Calu3 (cell line): ENCODE data around the gene L3MBTL3. TPM values are rescaled to one million over a fixed set of nuclear protein-coding genes. Genes with fewer than 3 reads are reported as not detected.

ENCODE experiments used
- BruUV-seq: library from RNA; stranded (reverse); fragments of 400-500 nt; replicated peaks from 2 replicates; lab custom pipeline; 2021; lab: Mats Ljungman, UMichigan
- CTCF ChIA-PET: fragments of 300-600 bp; sonication (Branson Sonifier 250); formaldehyde crosslinking; loops from one replicate; lab custom pipeline; 2022; ENCODE audit warnings: antibody characterized with exemption; lab: Charles Lee
- DNase-seq: peaks from one replicate; pipeline ENCODE4 v3.0.0; 2022
- H3K27ac Mint-ChIP-seq: one replicate; pipeline ENCODE4 v1.8.0; 2022; ENCODE audit warnings: mixed read lengths; ENCODE audit not compliant: unreplicated experiment
- H3K27me3 Mint-ChIP-seq: one replicate; pipeline ENCODE4 v1.8.0; 2022; ENCODE audit warnings: mixed read lengths; ENCODE audit not compliant: unreplicated experiment
- H3K36me3 Mint-ChIP-seq: one replicate; pipeline ENCODE4 v1.8.0; 2022; ENCODE audit warnings: mild to moderate bottlenecking, moderate library complexity, mixed read lengths; ENCODE audit not compliant: insufficient read depth, unreplicated experiment
- H3K4me1 Mint-ChIP-seq: one replicate; pipeline ENCODE4 v1.8.0; 2022; ENCODE audit warnings: mild to moderate bottlenecking, low read depth, mixed read lengths; ENCODE audit not compliant: unreplicated experiment
- H3K4me3 Mint-ChIP-seq: one replicate; pipeline ENCODE4 v1.8.0; 2022; ENCODE audit warnings: mild to moderate bottlenecking, low read depth, moderate library complexity, mixed read lengths; ENCODE audit not compliant: unreplicated experiment
- H3K9me3 Mint-ChIP-seq: one replicate; pipeline ENCODE4 v1.8.0; 2022; ENCODE audit warnings: low read depth, mixed read lengths; ENCODE audit not compliant: unreplicated experiment
- intact Hi-C: fragments of 100-400 bp; cut with micrococcal nuclease; formaldehyde crosslinking; loops from one replicate; pipeline ENCODE4 v1.10.0; 2022; ENCODE audit not compliant: unreplicated experiment
- total RNA-seq: library from RNA; stranded (reverse); gene quantifications from 2 replicates; pipeline ENCODE4 v1.2.3, GENCODE V29; 2022
- TF ChIP-seq, protein P1 (sequence below): fragments of 200-600 bp; IDR thresholded peaks from one replicate; pipeline ENCODE4 v1.8.0; 2022; ENCODE audit warnings: antibody characterized with exemption; ENCODE audit not compliant: unreplicated experiment

The L3MBTL3 gene
- total RNA-seq, 1 experiment from 2014 or later = 9.6 TPM

DNA sequence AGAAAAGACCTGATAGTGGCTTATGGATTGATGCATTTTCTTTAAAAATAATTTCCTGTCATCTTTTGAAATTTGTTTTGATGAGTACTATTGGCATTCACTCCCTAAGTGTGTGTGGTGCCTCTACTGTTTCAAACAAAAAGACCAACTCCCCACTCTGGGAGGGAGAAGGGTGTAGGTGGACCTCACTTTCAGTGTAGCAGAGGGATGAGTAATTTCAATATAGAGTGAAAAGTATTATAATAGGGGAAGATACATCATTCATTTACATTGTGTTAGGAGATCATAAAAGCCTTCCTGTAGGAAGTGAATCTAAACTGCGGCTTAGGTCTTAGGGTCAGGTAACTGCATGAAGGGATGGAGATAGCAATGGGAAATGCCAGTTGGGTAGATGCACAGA, 158.0 kb downstream of the L3MBTL3 start:
- Mint-ChIP-seq H3K27me3 (no peaks in the 10 kb centered on the region), H3K4me3 (no peak overlapping the region), H3K27ac (no peak overlapping the region), H3K36me3 (no peaks in the 10 kb centered on the region), H3K9me3 (no peaks in the 10 kb centered on the region), H3K4me1 (no peaks in the 10 kb centered on the region)
- BruUV-seq = no TSS peak
- intact Hi-C loops = no loop called here
- TF ChIP-seq, protein P1, sequence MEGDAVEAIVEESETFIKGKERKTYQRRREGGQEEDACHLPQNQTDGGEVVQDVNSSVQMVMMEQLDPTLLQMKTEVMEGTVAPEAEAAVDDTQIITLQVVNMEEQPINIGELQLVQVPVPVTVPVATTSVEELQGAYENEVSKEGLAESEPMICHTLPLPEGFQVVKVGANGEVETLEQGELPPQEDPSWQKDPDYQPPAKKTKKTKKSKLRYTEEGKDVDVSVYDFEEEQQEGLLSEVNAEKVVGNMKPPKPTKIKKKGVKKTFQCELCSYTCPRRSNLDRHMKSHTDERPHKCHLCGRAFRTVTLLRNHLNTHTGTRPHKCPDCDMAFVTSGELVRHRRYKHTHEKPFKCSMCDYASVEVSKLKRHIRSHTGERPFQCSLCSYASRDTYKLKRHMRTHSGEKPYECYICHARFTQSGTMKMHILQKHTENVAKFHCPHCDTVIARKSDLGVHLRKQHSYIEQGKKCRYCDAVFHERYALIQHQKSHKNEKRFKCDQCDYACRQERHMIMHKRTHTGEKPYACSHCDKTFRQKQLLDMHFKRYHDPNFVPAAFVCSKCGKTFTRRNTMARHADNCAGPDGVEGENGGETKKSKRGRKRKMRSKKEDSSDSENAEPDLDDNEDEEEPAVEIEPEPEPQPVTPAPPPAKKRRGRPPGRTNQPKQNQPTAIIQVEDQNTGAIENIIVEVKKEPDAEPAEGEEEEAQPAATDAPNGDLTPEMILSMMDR = no peak
- CTCF ChIA-PET = no interaction called here
- DNase-seq = no peak

DNA sequence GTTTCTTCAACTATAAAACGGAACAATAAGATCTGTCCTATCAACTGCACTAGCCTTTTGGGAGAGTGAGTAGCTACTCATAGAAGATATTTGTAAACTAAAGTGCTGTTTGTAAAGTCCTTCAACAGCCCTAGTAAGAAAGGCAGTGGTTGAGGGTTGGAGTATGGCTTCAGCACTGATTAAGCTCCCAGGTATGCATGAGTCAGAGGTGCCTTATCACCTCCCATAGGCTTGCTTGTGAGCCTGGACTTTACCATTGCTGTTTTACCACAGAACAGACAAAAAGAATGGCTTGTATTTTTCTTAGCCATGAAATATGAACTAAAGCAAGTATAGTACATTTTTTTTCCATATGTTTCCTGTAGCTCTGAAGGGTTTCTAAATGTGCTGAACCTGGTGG, 160.3 kb downstream of the L3MBTL3 start:
- intact Hi-C loops = no loop called here
- no peak overlapping the region for H3K4me3 Mint-ChIP-seq
- CTCF ChIA-PET = interaction anchor here (1.1 to 1.3 kb wide), 2 partner anchors 9 to 12 kb away, joined by 3 to 4 read pairs; no protein-coding TSS in a partner anchor
- H3K4me1 Mint-ChIP-seq = no peaks in the 10 kb centered on the region
- TF ChIP-seq, protein P1 = no peak
- peak; percentile 67 for DNase-seq
- peak overlapping the region; percentile 18 for H3K27ac Mint-ChIP-seq
- H3K9me3 Mint-ChIP-seq = no peaks in the 10 kb centered on the region
- no peaks in the 10 kb centered on the region for H3K27me3 Mint-ChIP-seq
- no TSS peak for BruUV-seq
- H3K36me3 Mint-ChIP-seq = no peaks in the 10 kb centered on the region

DNA sequence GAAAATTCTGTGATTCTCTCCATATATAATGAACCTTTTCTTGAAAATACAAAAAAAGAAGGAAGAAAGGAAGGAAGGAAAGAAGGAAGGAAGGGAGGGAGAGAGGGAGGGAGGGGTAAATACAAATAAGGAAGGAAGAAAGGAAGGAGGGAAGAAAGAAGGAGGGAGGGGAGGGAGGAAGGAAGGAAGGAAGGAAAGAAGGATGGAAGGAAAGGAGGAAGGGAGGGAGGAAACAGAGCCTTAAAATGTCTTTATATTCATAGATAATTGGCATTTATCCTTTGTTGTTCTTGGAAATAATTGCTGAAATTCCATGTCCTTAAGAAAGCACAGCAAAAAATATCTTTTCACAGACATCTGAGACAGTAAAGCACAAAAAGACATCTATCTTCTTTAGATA, 164.1 kb downstream of the L3MBTL3 start:
- DNase-seq = no peak
- no peaks in the 10 kb centered on the region for H3K9me3 Mint-ChIP-seq
- H3K27me3 Mint-ChIP-seq = no peaks in the 10 kb centered on the region
- CTCF ChIA-PET = no interaction called here
- intact Hi-C loops = no loop called here
- H3K36me3 Mint-ChIP-seq = no peaks in the 10 kb centered on the region
- no peak overlapping the region for H3K4me3 Mint-ChIP-seq
- BruUV-seq = no TSS peak
- TF ChIP-seq, protein P1 = no peak
- no peak overlapping the region for H3K27ac Mint-ChIP-seq
- no peaks in the 10 kb centered on the region for H3K4me1 Mint-ChIP-seq

DNA sequence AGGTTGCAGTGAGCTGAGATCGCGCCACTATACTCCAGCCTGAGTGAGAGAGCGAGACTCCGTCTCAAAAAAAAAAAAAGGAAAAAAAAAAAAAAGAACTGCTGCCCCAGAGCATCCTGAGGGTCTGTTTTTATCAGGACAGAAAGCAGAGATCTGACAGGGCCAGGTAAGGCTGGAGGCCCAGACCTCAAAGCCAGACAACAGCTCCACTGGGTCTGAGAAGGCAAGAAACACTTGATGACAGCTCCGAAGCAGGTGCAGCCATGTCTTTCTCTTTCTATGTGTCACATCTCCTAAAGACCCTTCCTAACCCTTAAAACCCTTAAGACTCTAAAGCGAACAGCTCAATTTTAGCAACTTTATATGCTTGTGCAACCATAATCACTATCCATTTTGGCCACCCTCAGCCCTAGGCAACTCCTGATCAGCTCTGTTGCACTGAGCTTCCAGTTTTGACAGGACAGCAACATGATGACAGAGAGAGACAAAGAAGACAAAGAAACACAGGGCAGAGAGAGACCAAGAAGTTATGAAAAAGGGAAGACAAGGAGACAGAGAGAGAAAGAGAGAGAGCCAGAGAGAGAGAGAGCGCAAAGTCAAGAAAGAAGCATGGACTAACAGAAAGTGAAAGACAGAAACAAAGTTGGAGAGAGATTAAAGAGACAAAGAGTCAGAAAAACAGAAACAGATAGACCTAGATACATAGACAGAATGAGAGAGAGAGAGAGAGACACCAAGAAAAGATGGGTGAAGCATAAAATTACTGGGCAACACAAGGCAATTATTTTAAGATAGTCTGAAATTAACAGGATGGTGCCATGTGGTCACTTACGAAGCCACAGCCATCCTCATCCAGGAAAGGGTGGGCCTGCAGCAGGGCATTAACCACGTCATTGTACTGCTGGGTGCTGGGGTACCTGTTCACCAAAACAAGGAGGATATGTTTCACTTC, 165.2 kb downstream of the L3MBTL3 start:
- no TSS peak for BruUV-seq
- CTCF ChIA-PET = no interaction called here
- TF ChIP-seq, protein P1 = no peak
- H3K27ac Mint-ChIP-seq = no peak overlapping the region
- no peaks in the 10 kb centered on the region for H3K36me3 Mint-ChIP-seq
- no peak overlapping the region for H3K4me3 Mint-ChIP-seq
- no peaks in the 10 kb centered on the region for H3K4me1 Mint-ChIP-seq
- no peak for DNase-seq
- H3K9me3 Mint-ChIP-seq = no peaks in the 10 kb centered on the region
- intact Hi-C loops = no loop called here
- no peaks in the 10 kb centered on the region for H3K27me3 Mint-ChIP-seq
